HG03108 (cell line): ENCODE data around the gene SSTR1.

Source experiments
- ATAC-seq: cut with Tn5 transposase; IDR thresholded peaks from one replicate; pipeline ENCODE4 v1.9.1; 2021; ENCODE audit warnings: moderate library complexity; ENCODE audit not compliant: unreplicated experiment

The SSTR1 gene

GRCh38 chr14:38202444-38203191 lies 5.1 kb upstream of the SSTR1 start:
- no peak for ATAC-seq

- no peak for ATAC-seq
Measured at GRCh38 chr14:38203929-38204718, 3.6 kb upstream of the SSTR1 start.

- ATAC-seq, result no peak
Measured at GRCh38 chr14:38204719-38205115, 3.0 kb upstream of the SSTR1 start.

- ATAC-seq, result no peak
Measured at GRCh38 chr14:38205119-38205813, 2.4 kb upstream of the SSTR1 start.

GRCh38 chr14:38205949-38206665 lies 1.6 kb upstream of the SSTR1 start:
- ATAC-seq, result no peak

- ATAC-seq, result no peak
Measured at GRCh38 chr14:38206689-38207376, 871 bp upstream of the SSTR1 start.

- no peak for ATAC-seq
Measured at GRCh38 chr14:38207377-38207735, 348 bp upstream of the SSTR1 start.

GRCh38 chr14:38208618-38209562 lies 1.2 kb downstream of the SSTR1 start:
- no peak for ATAC-seq

GRCh38 chr14:38209572-38210557 lies 2.2 kb downstream of the SSTR1 start:
- no peak for ATAC-seq

- no peak for ATAC-seq
Measured at GRCh38 chr14:38210587-38211216, 3.0 kb downstream of the SSTR1 start.

- ATAC-seq, result no peak
Measured at GRCh38 chr14:38211255-38211735, 3.6 kb downstream of the SSTR1 start.

- no peak for ATAC-seq
Measured at GRCh38 chr14:38212111-38212510, 4.4 kb downstream of the SSTR1 start.

GRCh38 chr14:38213001-38213400 lies 5.3 kb downstream of the SSTR1 start:
- no peak for ATAC-seq

GRCh38 chr14:38217553-38217952 lies 9.8 kb downstream of the SSTR1 start:
- no peak for ATAC-seq

- no peak for ATAC-seq
Measured at GRCh38 chr14:38221077-38221476, 13.4 kb downstream of the SSTR1 start.

- ATAC-seq, result no peak
Measured at GRCh38 chr14:38224338-38224737, 16.6 kb downstream of the SSTR1 start.

GRCh38 chr14:38225946-38226345 lies 18.2 kb downstream of the SSTR1 start:
- ATAC-seq, result no peak

- no peak for ATAC-seq
Measured at GRCh38 chr14:38226366-38226765, 18.7 kb downstream of the SSTR1 start.
